Renal cortex interstitium (tissue), 15 donors: ENCODE data around the gene OR5M3. TPM values are rescaled to one million over a fixed set of nuclear protein-coding genes. Genes with fewer than 3 reads are reported as not detected.

Experiments used
- DNase-seq, 11 donors: peaks; one replicate each; pipeline ENCODE4 v3.0.0-alpha.2; 2013; ENCODE audit warnings: low read depth in 9 of 11, low spot score in 4 of 11; ENCODE audit errors: extremely low read depth in 1 of 11
- long read RNA-seq, 16 experiments: transcript quantifications; one replicate each; lab custom pipeline, GENCODE V29; 2026
- polyA plus RNA-seq, 3 donors: library from polyadenylated mRNA; unstranded; fragments of 120-200 nt; gene quantifications; one replicate each; pipeline ENCODE4 v1.2.1, GENCODE V29; 2013; ENCODE audit not compliant: insufficient read length in 3 of 3

OR5M3 gene
- polyA plus RNA-seq, result not detected
- long read RNA-seq, donor 1, result 0 reads
- long read RNA-seq, donor 2, result 0 reads
- long read RNA-seq, donor 3, result 0 reads
- long read RNA-seq, donor 4, result 0 reads
- long read RNA-seq, donor 5, result 0 reads
- long read RNA-seq, donor 6, result 0 reads
- long read RNA-seq, donor 7, result 0 reads
- long read RNA-seq, donor 8, result 0 reads
- long read RNA-seq, donor 9, result 0 reads
- long read RNA-seq, donor 10, result 0 reads
- long read RNA-seq, donor 11, result 0 reads
- long read RNA-seq, donor 12, result 0 reads
- long read RNA-seq, donor 13, result 0 reads
- long read RNA-seq, donor 14, result 0 reads
- long read RNA-seq, donor 15, result 0 reads
- long read RNA-seq, donor 16, result 0 reads

DNA sequence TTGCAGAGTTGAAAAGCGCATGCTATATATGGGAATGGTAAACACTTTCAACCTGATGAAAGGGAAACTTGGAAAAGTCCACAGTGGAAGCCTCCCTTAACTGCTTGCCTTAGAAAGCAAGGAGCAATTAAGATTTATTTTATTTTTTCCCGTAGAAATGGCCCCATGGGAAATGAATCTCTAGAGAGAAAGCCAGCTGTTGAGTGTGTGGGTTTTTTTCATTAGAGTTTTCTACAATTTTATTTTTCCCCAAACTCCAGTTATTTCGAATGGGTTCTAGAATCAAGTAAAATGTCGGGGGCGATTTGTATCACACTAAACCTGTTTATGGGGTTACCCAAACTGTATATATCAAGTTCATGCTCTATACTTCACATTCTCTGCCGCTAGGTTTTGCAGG lies at the start of gene OR5M3:
OR5M3 (minus strand) TSS at position 101 of the 400 bp plus-strand sequence. CDS start 2,855 bp downstream, outside the sequence.
- no peak for DNase-seq

DNA sequence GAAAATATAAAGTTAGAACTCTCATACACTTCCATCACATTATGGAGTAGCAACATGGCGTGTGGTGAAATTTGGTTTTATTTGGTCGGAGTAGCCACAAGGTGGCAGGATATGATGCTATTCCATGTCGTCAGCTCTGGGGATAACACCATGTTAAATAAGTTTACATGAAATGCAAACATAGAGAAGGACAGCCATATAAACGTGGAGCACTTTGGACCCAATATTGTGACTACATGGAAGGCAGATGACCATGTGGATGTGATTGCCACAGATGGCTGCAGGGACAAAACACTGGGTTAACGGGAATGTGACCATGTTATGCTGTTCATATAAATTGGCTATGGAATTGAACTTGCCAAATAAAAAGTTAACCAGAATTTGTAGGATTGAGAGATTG lies 48.9 kb upstream of the OR5M3 start:
- no peak for DNase-seq

DNA sequence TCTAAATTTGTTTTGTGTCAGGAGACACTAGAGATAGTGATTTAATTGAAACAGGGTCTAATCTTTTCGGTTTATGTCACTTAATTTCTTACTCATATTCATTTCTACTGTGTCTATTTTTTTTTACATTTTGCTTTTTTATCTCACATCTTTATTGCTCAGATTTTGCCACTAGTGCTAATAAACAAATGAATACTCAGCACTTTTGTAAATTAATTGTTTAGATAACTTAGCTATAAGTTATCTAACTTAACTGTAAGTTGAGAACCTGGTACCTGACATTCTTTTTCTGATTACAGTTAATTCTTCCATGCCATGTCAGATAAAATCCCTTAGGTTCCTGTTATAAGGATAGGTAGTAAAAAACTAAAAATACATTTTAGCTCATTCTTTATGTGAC lies 40.1 kb upstream of the OR5M3 start:
- DNase-seq, result no peak

DNA sequence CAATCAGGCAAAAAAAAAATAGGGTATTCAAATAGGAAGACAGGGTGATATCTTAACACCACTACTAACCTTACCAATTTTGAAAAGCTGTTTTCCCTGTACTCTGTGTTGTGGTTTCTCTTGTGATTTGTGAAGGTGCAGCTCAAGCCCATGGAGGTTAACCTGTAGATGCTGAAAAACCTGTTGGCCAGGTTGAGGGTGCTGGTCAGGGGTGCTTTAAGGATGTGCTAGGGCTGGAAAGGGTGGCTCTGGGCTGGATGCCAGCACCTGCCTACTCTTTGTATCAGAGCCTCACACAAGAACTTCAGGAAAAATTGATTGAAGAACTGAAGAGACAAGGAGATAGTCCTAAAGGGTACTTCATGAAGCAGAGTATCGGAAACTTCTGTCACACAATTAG lies 36.3 kb upstream of the OR5M3 start:
- DNase-seq, result no peak

DNA sequence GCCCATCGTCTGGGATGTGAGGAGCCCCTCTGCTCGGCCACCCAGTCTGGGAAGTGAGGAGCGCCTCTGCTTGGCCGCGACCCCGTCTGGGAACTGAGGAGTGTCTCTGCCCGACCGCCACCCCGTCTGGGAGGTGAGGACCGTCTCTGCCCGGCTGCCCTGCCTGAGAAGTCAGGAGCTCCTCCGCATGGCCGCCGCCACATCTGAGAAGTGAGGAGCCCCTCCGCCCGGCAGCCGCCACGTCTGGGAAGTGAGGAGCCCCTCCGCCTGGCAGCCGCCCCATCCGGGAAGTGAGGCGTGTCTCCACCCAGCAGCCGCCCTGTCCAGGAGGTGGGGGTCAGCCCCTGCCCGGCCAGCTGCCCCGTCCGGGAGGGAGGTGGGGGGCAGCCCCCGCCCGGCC lies 23.9 kb upstream of the OR5M3 start:
- DNase-seq, result no peak

DNA sequence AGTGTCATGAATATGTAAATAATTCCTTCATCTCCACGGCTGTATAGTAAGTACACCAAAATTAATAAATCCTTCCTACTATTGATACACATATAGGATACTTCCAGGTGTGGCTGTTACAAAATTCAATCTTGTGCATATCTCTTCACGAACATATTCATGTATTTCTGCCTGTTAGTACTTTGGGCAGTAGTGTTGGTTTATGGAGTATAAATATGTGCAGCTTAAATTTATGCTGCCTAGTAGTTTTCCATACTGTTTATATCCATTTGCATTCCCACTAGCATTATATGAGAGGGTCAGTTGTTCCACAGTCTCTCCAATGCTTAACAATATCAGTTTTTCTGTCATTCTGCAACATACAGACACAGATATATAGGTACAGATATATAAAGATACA lies 22.0 kb upstream of the OR5M3 start:
- no peak for DNase-seq

DNA sequence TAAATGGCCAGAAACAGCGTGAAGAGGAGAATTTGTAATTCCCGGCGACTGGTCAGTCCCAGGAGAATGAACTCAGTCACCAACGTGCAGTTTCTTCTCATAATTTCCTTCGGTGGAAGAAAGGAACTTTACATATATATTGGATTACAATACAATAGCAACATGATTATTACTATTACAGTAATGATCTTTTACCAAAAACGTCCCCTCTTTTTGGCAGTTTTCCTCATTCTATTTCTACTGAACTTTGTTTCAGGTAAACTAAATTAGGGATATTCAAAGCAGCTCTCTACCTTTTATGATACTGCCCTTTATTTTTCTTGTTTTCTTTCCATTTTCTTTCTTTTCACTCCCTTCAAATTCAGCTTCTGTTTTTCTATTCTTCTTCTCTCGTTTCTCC lies 18.1 kb upstream of the OR5M3 start, which contains the start of gene OR5M8:
OR5M8 (minus strand) TSS at position 101 of the 400 bp plus-strand sequence; CDS start at position 101, 0 bp downstream.
- DNase-seq, result no peak

DNA sequence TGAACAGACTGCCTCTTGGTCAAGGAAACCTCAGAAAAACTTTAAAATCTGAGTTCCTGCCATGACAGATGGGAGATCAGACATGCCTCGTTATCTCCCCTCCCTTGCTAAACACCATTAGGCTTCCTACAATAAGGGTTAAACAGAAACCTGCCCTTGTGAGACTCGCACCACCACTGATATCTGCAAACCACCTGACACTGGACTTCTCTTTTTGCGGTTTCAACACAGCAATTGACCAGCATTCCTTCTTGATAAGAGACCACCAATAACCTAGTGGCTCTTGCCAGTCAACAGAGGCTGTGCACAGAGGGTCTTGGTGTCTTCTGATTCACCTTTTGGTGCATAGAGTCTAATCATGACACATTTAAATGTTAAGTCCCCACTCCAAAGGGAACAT lies 13.6 kb upstream of the OR5M3 start:
- no peak for DNase-seq

DNA sequence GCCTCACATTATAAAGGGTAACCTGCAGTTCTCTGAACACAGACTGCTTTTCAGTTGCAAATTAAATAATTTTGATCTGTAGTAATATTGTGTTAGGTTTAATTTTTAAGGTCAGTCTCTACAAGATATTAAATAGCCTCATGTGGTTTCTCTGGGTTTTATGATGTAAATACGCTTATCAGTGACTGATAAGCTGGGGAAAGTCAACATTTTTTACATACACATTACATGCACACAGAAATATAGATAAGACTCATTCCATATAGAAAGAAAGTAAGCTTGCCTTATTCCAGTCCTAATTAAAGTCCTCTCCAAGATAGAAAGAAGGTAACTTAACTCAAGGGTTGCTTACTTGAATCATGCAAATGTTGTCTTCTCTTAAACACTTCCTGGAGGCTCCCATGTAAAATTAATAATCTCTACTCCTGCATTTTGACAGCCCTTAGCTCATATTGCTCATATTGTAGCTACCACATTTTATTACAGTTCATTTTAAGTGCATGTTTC lies 1.6 kb upstream of the OR5M3 start:
- DNase-seq, result no peak

DNA sequence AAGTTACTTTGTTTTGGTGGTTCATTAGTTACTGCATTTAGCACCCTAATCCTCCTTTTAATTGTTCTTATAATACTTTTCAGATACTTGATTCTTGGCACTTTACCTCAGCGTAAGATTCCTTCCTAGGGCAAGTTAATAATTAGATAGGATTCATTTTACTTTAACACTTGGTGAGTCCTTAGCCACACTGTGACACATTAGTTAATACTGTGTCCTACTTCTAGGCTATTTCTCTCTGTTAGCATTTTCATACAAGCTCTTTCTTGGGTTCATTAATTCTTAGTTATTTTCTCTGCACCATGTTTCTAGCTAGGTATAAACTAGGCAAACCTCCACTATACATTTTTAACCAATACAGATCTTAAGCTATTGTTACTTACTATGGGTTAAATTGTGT lies 16.1 kb downstream of the OR5M3 start:
- peak in 1 of 11 donors; percentile 1 for DNase-seq

DNA sequence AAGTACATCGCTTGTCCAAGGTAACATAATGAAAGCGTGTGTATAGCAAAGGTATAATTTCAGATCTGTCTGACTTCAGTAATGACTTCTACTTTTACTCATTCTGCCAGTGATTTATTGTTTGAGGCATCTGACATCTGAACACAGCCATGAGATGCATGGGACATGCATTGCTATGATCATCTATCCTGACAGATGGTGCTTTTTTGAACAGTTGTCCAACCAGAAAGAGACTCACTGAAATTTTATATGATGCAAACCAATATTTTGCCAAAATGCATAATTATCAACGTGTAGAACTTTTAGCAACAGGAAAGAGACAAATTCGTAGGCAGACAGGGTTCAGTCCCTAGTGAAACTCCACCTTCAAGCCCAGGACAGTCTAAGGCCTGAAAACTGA lies 19.6 kb downstream of the OR5M3 start:
- no peak for DNase-seq

Other genes with a start within 250 kb of the OR5M3 start
- gene OR5T2, start 239.1 kb downstream of the OR5M3 start, polyA plus RNA-seq, result not detected
- not detected for gene OR5T3, start 221.1 kb downstream of the OR5M3 start, polyA plus RNA-seq
- not detected for gene OR5T1, start 199.2 kb downstream of the OR5M3 start, polyA plus RNA-seq
- not detected for gene OR8H1, start 181.1 kb downstream of the OR5M3 start, polyA plus RNA-seq
- gene OR8K3, start 158.2 kb downstream of the OR5M3 start, polyA plus RNA-seq, result not detected
- not detected for gene OR8K1, start 127.3 kb downstream of the OR5M3 start, polyA plus RNA-seq
- gene OR8J1, start 119.1 kb downstream of the OR5M3 start, polyA plus RNA-seq, result not detected
- not detected for gene OR8U1, start 97.7 kb downstream of the OR5M3 start, polyA plus RNA-seq
- not detected for gene OR5AL1, start 60.7 kb downstream of the OR5M3 start, polyA plus RNA-seq
- gene OR5M8, start 18.0 kb upstream of the OR5M3 start, polyA plus RNA-seq, result not detected
- not detected for gene OR5M11, start 69.9 kb upstream of the OR5M3 start, polyA plus RNA-seq
- gene OR5M10, start 104.4 kb upstream of the OR5M3 start, polyA plus RNA-seq, result not detected
- not detected for gene OR5M1, start 141.5 kb upstream of the OR5M3 start, polyA plus RNA-seq
- not detected for gene OR5AP2, start 169.1 kb upstream of the OR5M3 start, polyA plus RNA-seq
- not detected for gene OR5AR1, start 190.3 kb upstream of the OR5M3 start, polyA plus RNA-seq
- not detected for gene OR9G1, start 225.7 kb upstream of the OR5M3 start, polyA plus RNA-seq